CD8-positive, alpha-beta memory T cell (primary cell): ENCODE data around the gene MTPN. TPM values are rescaled to one million over a fixed set of nuclear protein-coding genes. Genes with fewer than 3 reads are reported as not detected.

Source experiments
- CTCF ChIA-PET: fragments of 350-600 bp; sonication (Branson Sonifier 250); formaldehyde crosslinking; loops from one replicate; lab custom pipeline; 2021; ENCODE audit warnings: antibody characterized with exemption; lab: Charles Lee
- POLR2A ChIA-PET: fragments of 350-600 bp; sonication (Branson Sonifier 250); formaldehyde crosslinking; loops from one replicate; lab custom pipeline; 2021; ENCODE audit warnings: antibody characterized with exemption; lab: Charles Lee
- DNase-seq, 5 donors: peaks; one replicate each; pipeline versions ENCODE4 v3.0.0 to v3.0.0-alpha.2; 2020 to 2022; ENCODE audit warnings: mixed read lengths in 1 of 5
- H3K27ac ChIP-seq: one replicate; pipeline ENCODE4 v1.7.0; 2013; ENCODE audit warnings: low read depth, mild to moderate bottlenecking, low read length, moderate library complexity
- H3K27me3 ChIP-seq: 2 replicates; pipeline ENCODE4 v1.7.0; 2013; ENCODE audit warnings: low read length, mild to moderate bottlenecking; ENCODE audit not compliant: insufficient read depth, poor library complexity, severe bottlenecking
- H3K36me3 ChIP-seq: 2 replicates; pipeline ENCODE4 v1.7.0; 2013; ENCODE audit warnings: mild to moderate bottlenecking, low read length, moderate library complexity; ENCODE audit not compliant: insufficient read depth
- H3K4me1 ChIP-seq: 2 replicates; pipeline ENCODE4 v1.7.0; 2013; ENCODE audit warnings: mild to moderate bottlenecking, low read length, moderate library complexity; ENCODE audit not compliant: insufficient read depth
- H3K4me3 ChIP-seq: 2 replicates; pipeline ENCODE4 v1.7.0; 2013; ENCODE audit warnings: mild to moderate bottlenecking, low read length
- H3K9me3 ChIP-seq: 2 replicates; pipeline ENCODE4 v1.7.0; 2013; ENCODE audit warnings: mild to moderate bottlenecking, low read length
- H3K27ac Mint-ChIP-seq, 8 donors: one replicate each; pipeline ENCODE4 v1.8.0; 2020 to 2021; ENCODE audit warnings: mixed read lengths in 8 of 8, mild to moderate bottlenecking in 6 of 8, inconsistent platforms in 3 of 8, moderate library complexity in 3 of 8
- H3K27me3 Mint-ChIP-seq, 2 donors: one replicate each; pipeline ENCODE4 v1.8.0; 2020 to 2021; ENCODE audit warnings: mixed read lengths in 2 of 2, mild to moderate bottlenecking in 1 of 2, moderate library complexity in 1 of 2
- H3K36me3 Mint-ChIP-seq, 3 donors: one replicate each; pipeline ENCODE4 v1.8.0; 2020 to 2021; ENCODE audit warnings: mixed read lengths in 3 of 3, inconsistent platforms in 1 of 3, mild to moderate bottlenecking in 1 of 3
- H3K4me1 Mint-ChIP-seq, 3 donors: one replicate each; pipeline ENCODE4 v1.8.0; 2020 to 2021; ENCODE audit warnings: mixed read lengths in 3 of 3, inconsistent platforms in 1 of 3, mild to moderate bottlenecking in 1 of 3
- H3K4me3 Mint-ChIP-seq, 7 donors: one replicate each; pipeline ENCODE4 v1.8.0; 2020 to 2021; ENCODE audit warnings: mixed read lengths in 7 of 7, mild to moderate bottlenecking in 6 of 7, moderate library complexity in 4 of 7, inconsistent platforms in 2 of 7
- H3K9me3 Mint-ChIP-seq, 5 donors: one replicate each; pipeline ENCODE4 v1.8.0; 2020 to 2022; ENCODE audit warnings: mixed read lengths in 5 of 5, mild to moderate bottlenecking in 3 of 5, moderate library complexity in 2 of 5, inconsistent platforms in 1 of 5
- polyA plus RNA-seq: library from polyadenylated mRNA; unstranded; fragments of 300-500 nt; fragmentation: Illumina TruSeq; gene quantifications from one replicate; pipeline ENCODE4 v1.2.3, GENCODE V29; 2021
- total RNA-seq, 2 experiments: library from RNA; stranded (reverse); gene quantifications; one replicate each; pipeline ENCODE4 v1.2.3, GENCODE V29; 2021

Gene MTPN
- total and polyA plus RNA-seq, 3 experiments from 2014 or later, result 101 to 147 (median 143) TPM

DNA sequence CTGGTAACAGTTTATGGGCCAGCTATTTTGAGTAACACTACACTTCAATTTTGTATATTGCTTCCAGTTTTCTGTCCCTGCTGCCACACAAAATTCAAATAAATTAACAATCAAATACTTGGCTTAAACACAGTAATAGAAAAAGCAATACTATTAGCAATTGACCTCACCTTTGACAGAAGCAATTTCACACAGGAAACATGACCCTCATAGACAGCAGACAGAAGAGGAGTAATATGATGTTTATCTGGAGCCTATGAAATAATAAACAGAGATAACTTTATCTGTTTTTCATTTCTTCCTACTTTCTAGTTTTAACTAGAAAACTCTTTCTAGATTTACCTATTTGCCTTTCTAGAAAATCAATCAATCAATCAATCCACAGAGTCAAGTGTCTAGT is 26.7 kb downstream of the MTPN start:
- H3K27ac Mint-ChIP-seq, result peak overlapping the region in 4 of 8 donors; percentile 9 to 52 (median 28)
- ChIA-PET CTCF (interaction anchor here (1.2 kb wide), 1 partner anchor 8 kb away, joined by 4 read pairs; no protein-coding TSS in a partner anchor), POLR2A (no interaction called here)
- Histone ChIP-seq H3K27me3 (no peaks in the 10 kb centered on the region), H3K36me3 (peaks cover 15% of the 10 kb centered on the region), H3K4me3 (no peak overlapping the region), H3K9me3 (no peaks in the 10 kb centered on the region), H3K27ac (no peak overlapping the region), H3K4me1 (peaks cover 4% of the 10 kb centered on the region)
- H3K4me3 Mint-ChIP-seq, result no peak overlapping the region
- DNase-seq, result no peak
- H3K27me3 Mint-ChIP-seq, result no peaks in the 10 kb centered on the region
- H3K4me1 Mint-ChIP-seq, result peaks cover 58 to 87% (median 77%) of the 10 kb centered on the region in 3 donors
- no peaks in the 10 kb centered on the region for H3K9me3 Mint-ChIP-seq
- H3K36me3 Mint-ChIP-seq, result peaks cover 8 to 64% (median 22%) of the 10 kb centered on the region in 3 donors

GRCh38 chr7:135946289-135947055 is 30.7 kb downstream of the MTPN start:
- Histone ChIP-seq H3K27ac (no peak overlapping the region), H3K27me3 (no peaks in the 10 kb centered on the region), H3K4me1 (peaks cover 14% of the 10 kb centered on the region), H3K4me3 (no peak overlapping the region), H3K36me3 (peaks cover 15% of the 10 kb centered on the region), H3K9me3 (no peaks in the 10 kb centered on the region)
- DNase-seq, result no peak
- CTCF ChIA-PET, result interaction anchor here (1.0 kb wide), 1 partner anchor 13 kb away, joined by 4 read pairs; no protein-coding TSS in a partner anchor
- H3K27ac Mint-ChIP-seq, result peak overlapping the region in 1 of 8 donors; percentile 71
- POLR2A ChIA-PET, result no interaction called here
- peaks cover 47 to 79% (median 71%) of the 10 kb centered on the region in 3 donors for H3K4me1 Mint-ChIP-seq
- H3K4me3 Mint-ChIP-seq, result peak overlapping the region in 1 of 7 donors; percentile 19
- H3K36me3 Mint-ChIP-seq, result peaks cover 12 to 66% (median 22%) of the 10 kb centered on the region in 3 donors
- H3K9me3 Mint-ChIP-seq, result no peaks in the 10 kb centered on the region
- no peaks in the 10 kb centered on the region for H3K27me3 Mint-ChIP-seq

- CTCF ChIA-PET, result interaction anchor here (1.3 kb wide), 1 partner anchor 66 kb away, joined by 3 read pairs; no protein-coding TSS in a partner anchor
- Mint-ChIP-seq H3K27ac (no peak overlapping the region), H3K27me3 (no peaks in the 10 kb centered on the region)
These were observed 32.4 kb downstream of the MTPN start for GRCh38 chr7:135944753-135945152.

GRCh38 chr7:135943134-135943879 is 33.9 kb downstream of the MTPN start:
- H3K4me3 Mint-ChIP-seq, result no peak overlapping the region
- Histone ChIP-seq H3K27ac (peak overlapping the region; percentile 53), H3K36me3 (no peaks in the 10 kb centered on the region), H3K4me3 (no peak overlapping the region), H3K9me3 (no peaks in the 10 kb centered on the region), H3K4me1 (peaks cover 39% of the 10 kb centered on the region), H3K27me3 (no peaks in the 10 kb centered on the region)
- ChIA-PET POLR2A (no interaction called here), CTCF (interaction anchor here (1.3 kb wide), 1 partner anchor 8 kb away, joined by 4 read pairs; no protein-coding TSS in a partner anchor)
- no peaks in the 10 kb centered on the region for H3K27me3 Mint-ChIP-seq
- peak overlapping the region in 1 of 8 donors; percentile 1 for H3K27ac Mint-ChIP-seq
- H3K4me1 Mint-ChIP-seq, result peaks cover 49 to 77% (median 74%) of the 10 kb centered on the region in 3 donors
- no peaks in the 10 kb centered on the region for H3K9me3 Mint-ChIP-seq
- DNase-seq, result no peak
- H3K36me3 Mint-ChIP-seq, result peaks cover 4 to 44% (median 11%) of the 10 kb centered on the region in 3 donors

More at GRCh38 chr7:135944753-135945152, 32.4 kb downstream of the MTPN start:
- POLR2A ChIA-PET, result no interaction called here
- Histone ChIP-seq H3K27ac (no peak overlapping the region), H3K4me3 (no peak overlapping the region), H3K27me3 (no peaks in the 10 kb centered on the region), H3K4me1 (peaks cover 30% of the 10 kb centered on the region), H3K9me3 (no peaks in the 10 kb centered on the region), H3K36me3 (peaks cover 4% of the 10 kb centered on the region)
- Mint-ChIP-seq H3K9me3 (no peaks in the 10 kb centered on the region), H3K36me3 (peaks cover 5 to 57% (median 14%) of the 10 kb centered on the region in 3 donors), H3K4me1 (peaks cover 47 to 76% (median 71%) of the 10 kb centered on the region in 3 donors), H3K4me3 (no peak overlapping the region)
- no peak for DNase-seq

DNA sequence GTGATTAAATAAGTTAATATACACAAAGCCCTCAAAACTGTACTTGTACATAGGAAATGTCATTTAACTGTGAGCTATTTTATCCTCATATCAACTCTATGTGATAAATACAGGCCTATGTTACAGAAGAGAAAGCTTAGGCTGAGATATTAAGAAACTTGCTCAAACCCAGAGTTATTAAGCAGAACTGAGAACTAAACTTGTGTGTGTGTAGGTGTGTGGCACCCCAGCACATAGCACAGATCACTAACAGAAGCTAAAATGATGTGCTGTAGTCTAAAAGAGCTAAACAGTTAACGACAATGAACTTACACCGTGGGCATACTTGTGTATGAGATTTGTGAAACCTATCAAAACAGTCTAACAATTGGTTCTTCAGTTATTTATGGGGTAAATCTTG is 34.5 kb downstream of the MTPN start:
- Histone ChIP-seq H3K4me3 (no peak overlapping the region), H3K4me1 (peaks cover 45% of the 10 kb centered on the region), H3K9me3 (no peaks in the 10 kb centered on the region), H3K27ac (peak overlapping the region; percentile 53), H3K27me3 (no peaks in the 10 kb centered on the region), H3K36me3 (no peaks in the 10 kb centered on the region)
- H3K4me3 Mint-ChIP-seq, result no peak overlapping the region
- peaks cover 53 to 78% (median 73%) of the 10 kb centered on the region in 3 donors for H3K4me1 Mint-ChIP-seq
- no peak for DNase-seq
- no peaks in the 10 kb centered on the region for H3K9me3 Mint-ChIP-seq
- peaks cover 4 to 40% (median 11%) of the 10 kb centered on the region in 3 donors for H3K36me3 Mint-ChIP-seq
- no peak overlapping the region for H3K27ac Mint-ChIP-seq
- CTCF ChIA-PET, result interaction anchor here (1.3 kb wide), 1 partner anchor 9 kb away, joined by 4 read pairs; no protein-coding TSS in a partner anchor
- H3K27me3 Mint-ChIP-seq, result no peaks in the 10 kb centered on the region
- POLR2A ChIA-PET, result no interaction called here

DNA sequence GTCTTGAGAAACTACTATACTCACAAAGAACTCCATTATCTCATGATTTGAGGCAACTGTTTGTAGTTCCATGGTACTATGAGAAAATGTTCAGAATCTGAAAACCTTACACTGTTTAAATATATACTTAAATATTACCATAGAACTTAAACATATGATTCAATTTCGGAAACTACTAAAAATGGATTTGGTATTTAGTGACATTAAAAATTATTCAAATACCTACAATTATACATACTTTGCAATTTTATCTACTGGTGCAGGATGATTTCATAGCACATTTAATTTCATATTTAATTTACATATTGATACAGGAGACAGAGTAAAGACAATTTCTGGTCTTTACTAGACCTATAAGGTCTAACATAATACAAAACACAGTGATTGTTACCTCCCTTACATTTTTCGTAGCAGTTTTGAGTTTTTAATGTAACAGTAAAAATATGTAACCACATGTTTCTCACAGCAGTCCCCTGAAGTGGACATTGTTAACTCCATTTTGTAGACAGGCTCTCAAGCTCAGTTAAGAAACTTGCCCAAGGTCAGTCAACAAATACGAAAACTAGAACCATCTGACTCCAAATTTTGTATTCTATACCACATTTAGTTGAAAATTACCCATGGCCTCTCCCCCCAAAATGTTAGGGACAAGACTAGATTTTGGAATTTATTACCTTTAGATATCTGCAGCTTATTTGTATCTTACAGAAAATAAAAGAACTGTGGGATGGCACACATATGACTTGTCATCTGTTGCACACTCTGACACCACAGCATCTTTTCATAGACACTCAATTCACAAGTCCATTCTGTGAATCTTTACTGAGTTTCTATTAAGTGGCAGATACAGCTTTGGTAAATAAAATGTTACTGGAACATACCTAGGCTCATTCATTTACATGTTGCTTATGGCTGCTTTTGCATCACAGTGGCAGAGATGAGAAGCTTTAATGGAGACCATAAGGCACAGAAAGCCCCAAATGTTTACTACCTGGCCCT is 36.8 kb downstream of the MTPN start:
- CTCF ChIA-PET, result no interaction called here
- peak overlapping the region in 4 of 8 donors; percentile 31 to 61 (median 34) for H3K27ac Mint-ChIP-seq
- Histone ChIP-seq H3K36me3 (no peaks in the 10 kb centered on the region), H3K27ac (peak overlapping the region; percentile 28), H3K4me1 (peaks cover 52% of the 10 kb centered on the region), H3K4me3 (no peak overlapping the region), H3K27me3 (no peaks in the 10 kb centered on the region), H3K9me3 (no peaks in the 10 kb centered on the region)
- no peaks in the 10 kb centered on the region for H3K9me3 Mint-ChIP-seq
- POLR2A ChIA-PET, result no interaction called here
- peak overlapping the region in 1 of 7 donors; percentile 27 for H3K4me3 Mint-ChIP-seq
- peaks cover 4 to 25% (median 7%) of the 10 kb centered on the region in 3 donors for H3K36me3 Mint-ChIP-seq
- no peaks in the 10 kb centered on the region for H3K27me3 Mint-ChIP-seq
- no peak for DNase-seq
- peaks cover 60 to 79% (median 79%) of the 10 kb centered on the region in 3 donors for H3K4me1 Mint-ChIP-seq

GRCh38 chr7:135939261-135939812 is 37.8 kb downstream of the MTPN start:
- peaks cover 69 to 89% (median 84%) of the 10 kb centered on the region in 3 donors for H3K4me1 Mint-ChIP-seq
- H3K36me3 Mint-ChIP-seq, result peaks cover 4 to 22% (median 7%) of the 10 kb centered on the region in 3 donors
- H3K27ac Mint-ChIP-seq, result peak overlapping the region; percentile 47 to 92 (median 76)
- POLR2A ChIA-PET, result no interaction called here
- Histone ChIP-seq H3K4me1 (peaks cover 57% of the 10 kb centered on the region), H3K27ac (peak overlapping the region; percentile 28), H3K36me3 (no peaks in the 10 kb centered on the region), H3K4me3 (no peak overlapping the region), H3K27me3 (no peaks in the 10 kb centered on the region), H3K9me3 (no peaks in the 10 kb centered on the region)
- no peaks in the 10 kb centered on the region for H3K27me3 Mint-ChIP-seq
- peak overlapping the region in 5 of 7 donors; percentile 13 to 47 (median 24) for H3K4me3 Mint-ChIP-seq
- H3K9me3 Mint-ChIP-seq, result no peaks in the 10 kb centered on the region
- CTCF ChIA-PET, result no interaction called here
- DNase-seq, result no peak
